GM19372 (cell line): ENCODE data around the gene DDX18.
"Not testable (repeated sequence)": the region's sequence is repeated elsewhere in the genome, so short reads cannot be mapped to it uniquely, and the experiment has no call there.

Source experiments
- ATAC-seq: cut with Tn5 transposase; IDR thresholded peaks from one replicate; pipeline ENCODE4 v1.9.1; 2021; ENCODE audit warnings: mild to moderate bottlenecking, low read depth, moderate library complexity; ENCODE audit not compliant: unreplicated experiment

DDX18 gene

GRCh38 chr2:117814417-117815264 lies at the start of gene DDX18:
DDX18 (plus strand) TSS chr2:117814691; CDS start chr2:117814778, 87 bp downstream.
- peak; percentile 95 for ATAC-seq

- no peak for ATAC-seq
Observed at GRCh38 chr2:117770730-117771129, 43.8 kb upstream of the DDX18 start.

GRCh38 chr2:117771969-117772630 lies 42.4 kb upstream of the DDX18 start:
- no peak for ATAC-seq

- ATAC-seq: no peak
Observed at GRCh38 chr2:117774716-117775115, 39.8 kb upstream of the DDX18 start.

GRCh38 chr2:117775703-117776219 lies 38.7 kb upstream of the DDX18 start:
- no peak for ATAC-seq

GRCh38 chr2:117776888-117777287 lies 37.6 kb upstream of the DDX18 start:
- no peak for ATAC-seq

- no peak for ATAC-seq
Observed at GRCh38 chr2:117785740-117786139, 28.8 kb upstream of the DDX18 start.

GRCh38 chr2:117786520-117786919 lies 28.0 kb upstream of the DDX18 start:
- no peak for ATAC-seq

GRCh38 chr2:117789505-117789904 lies 25.0 kb upstream of the DDX18 start:
- ATAC-seq: no peak

- ATAC-seq: no peak
Observed at GRCh38 chr2:117794668-117795067, 19.8 kb upstream of the DDX18 start.

GRCh38 chr2:117801826-117802225 lies 12.7 kb upstream of the DDX18 start:
- ATAC-seq: no peak

- not testable (repeated sequence) for ATAC-seq
Observed at GRCh38 chr2:117803644-117804325, 10.7 kb upstream of the DDX18 start.

- ATAC-seq: no peak
Observed at GRCh38 chr2:117812443-117812842, 2.0 kb upstream of the DDX18 start.

GRCh38 chr2:117815946-117816345 lies 1.5 kb downstream of the DDX18 start:
- no peak for ATAC-seq

GRCh38 chr2:117818921-117819320 lies 4.4 kb downstream of the DDX18 start:
- ATAC-seq: no peak

GRCh38 chr2:117820444-117820843 lies 6.0 kb downstream of the DDX18 start:
- no peak for ATAC-seq

GRCh38 chr2:117825437-117825836 lies 10.9 kb downstream of the DDX18 start:
- no peak for ATAC-seq

GRCh38 chr2:117827464-117827863 lies 13.0 kb downstream of the DDX18 start:
- ATAC-seq: not testable (repeated sequence)

GRCh38 chr2:117828870-117829269 lies 14.4 kb downstream of the DDX18 start:
- ATAC-seq: no peak

GRCh38 chr2:117832332-117832731 lies 17.8 kb downstream of the DDX18 start:
- no peak for ATAC-seq
